C1 segment of cervical spinal cord (tissue), 14 donors: ENCODE data around the gene MPND.

Experiments
- DNase-seq, 14 donors: peaks; one replicate each; lab custom pipeline; 2025; lab: John Stamatoyannopoulos, UW

The MPND gene

GRCh38 chr19:4366666-4367335 lies 23.4 kb downstream of the MPND start:
- DNase-seq = no peak

GRCh38 chr19:4367336-4367723 lies 24.0 kb downstream of the MPND start:
- no peak for DNase-seq

GRCh38 chr19:4367781-4368127 lies 24.4 kb downstream of the MPND start:
- no peak for DNase-seq

- peak in 2 of 14 donors; percentile 2 to 21 for DNase-seq
Observed at GRCh38 chr19:4368128-4368820, 24.9 kb downstream of the MPND start.

GRCh38 chr19:4369109-4369887 lies 25.9 kb downstream of the MPND start:
- DNase-seq = peak in 5 of 14 donors; percentile 7 to 44 (median 30)

- DNase-seq = peak in 12 of 14 donors; percentile 9 to 67 (median 34)
Observed at GRCh38 chr19:4369888-4370260, 26.5 kb downstream of the MPND start.

GRCh38 chr19:4370418-4371041 lies 27.2 kb downstream of the MPND start:
- DNase-seq = peak in 1 of 14 donors; percentile 37

GRCh38 chr19:4371247-4372164 lies 28.1 kb downstream of the MPND start:
- DNase-seq = peak in 2 of 14 donors; percentile 20 to 52

GRCh38 chr19:4372165-4373012 lies 29.0 kb downstream of the MPND start:
- peak in 1 of 14 donors; percentile 17 for DNase-seq

- no peak for DNase-seq
Observed at GRCh38 chr19:4373013-4373367, 29.6 kb downstream of the MPND start.

- peak in 13 of 14 donors; percentile 32 to 87 (median 63) for DNase-seq
Observed at GRCh38 chr19:4373601-4374497, 30.5 kb downstream of the MPND start.

GRCh38 chr19:4374498-4375163 lies 31.3 kb downstream of the MPND start:
- peak in 2 of 14 donors; percentile 36 to 82 for DNase-seq

GRCh38 chr19:4375164-4376027 lies 32.0 kb downstream of the MPND start:
- DNase-seq = peak in 3 of 14 donors; percentile 21 to 45 (median 23)

- DNase-seq = no peak
Observed at GRCh38 chr19:4376028-4376670, 32.8 kb downstream of the MPND start.

GRCh38 chr19:4376671-4376990 lies 33.3 kb downstream of the MPND start:
- no peak for DNase-seq

GRCh38 chr19:4376991-4377781 lies 33.8 kb downstream of the MPND start:
- peak in 1 of 14 donors; percentile 42 for DNase-seq
